Measurements from ENCODE around the gene NT5C. TPM values are rescaled to one million over a fixed set of nuclear protein-coding genes. Genes with fewer than 3 reads are reported as not detected.

The NT5C gene
- total and polyA plus RNA-seq, 11 donors: 15.9 to 56.0 (median 24.7) TPM

DNA sequence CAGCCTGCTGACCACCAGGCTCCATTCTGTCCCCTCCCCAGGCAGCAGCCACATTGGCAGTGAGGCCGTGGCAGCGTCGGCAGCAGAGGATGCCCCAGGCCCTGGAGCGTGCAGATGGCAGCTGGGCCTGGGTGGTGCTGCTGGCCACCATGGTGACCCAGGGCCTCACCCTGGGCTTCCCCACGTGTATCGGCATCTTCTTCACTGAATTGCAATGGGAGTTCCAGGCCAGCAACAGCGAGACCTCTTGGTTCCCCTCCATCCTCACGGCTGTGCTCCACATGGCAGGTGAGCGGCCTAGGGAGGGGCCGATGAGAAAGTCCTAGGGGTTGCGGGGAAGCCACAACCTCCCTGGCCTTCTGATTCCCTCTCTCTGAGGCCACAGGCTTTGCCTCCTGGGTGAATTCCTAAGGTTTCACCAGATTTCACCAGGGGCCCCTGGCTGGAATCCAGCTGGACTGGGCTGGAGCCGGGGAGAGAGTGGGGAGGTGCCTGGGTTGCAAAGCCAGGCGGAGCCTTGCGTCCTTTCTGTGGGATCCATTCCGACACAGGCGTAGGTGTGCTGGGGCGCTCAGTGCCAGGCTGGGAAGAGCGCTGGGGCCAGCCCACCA, 37.9 kb downstream of the NT5C start:
- H3K4me1 ChIP-seq: peaks cover 0 to 42% (median 24%) of the 10 kb centered on the region in 12 donors
- intact Hi-C loops (cut with DNase I): no loop called here
- no peaks in the 10 kb centered on the region for H3K27me3 ChIP-seq
- ATAC-seq: no peak
- TF ChIP-seq CTCF (IDR thresholded peaks at IDR 0.05) (no peak), POLR2A (IDR thresholded peaks at IDR 0.05) (no peak)
- WGBS, 4 donors: 93 to 96% (median 94%) methylated on average over 14 to 18 of the region's 18 CpGs
- peak overlapping the region in 1 of 12 donors; percentile 16 for H3K27ac ChIP-seq
- no peaks in the 10 kb centered on the region for H3K9me3 ChIP-seq
- no peak overlapping the region for H3K4me3 ChIP-seq
- DNase-seq: no peak
- peaks cover 0 to 8% (median under 1%) of the 10 kb centered on the region in 9 donors for H3K36me3 ChIP-seq

DNA sequence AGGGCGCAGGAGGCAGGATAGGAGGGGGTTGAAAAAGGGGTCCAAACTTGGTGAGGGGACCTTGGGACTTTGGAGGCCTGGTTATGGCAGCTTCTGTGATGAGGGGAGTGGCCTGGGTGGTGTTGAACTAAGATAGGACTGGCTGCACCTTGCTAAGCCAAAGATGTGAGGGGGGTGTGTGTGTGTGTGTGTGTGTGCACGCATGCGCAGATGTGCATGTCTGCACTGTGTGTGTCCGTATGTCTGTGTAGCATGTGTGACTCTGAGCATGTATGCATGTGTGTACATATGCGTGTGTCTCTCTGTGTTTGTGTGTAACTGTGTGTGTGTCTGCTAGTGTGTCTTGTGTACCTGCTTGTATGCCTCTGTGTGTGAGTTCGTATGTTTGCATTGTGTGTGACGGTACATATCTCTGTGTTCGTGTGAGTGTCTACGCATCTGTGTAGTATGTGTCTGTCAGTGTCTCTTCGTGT, 39.7 kb downstream of the NT5C start:
- Histone ChIP-seq H3K4me1 (peaks cover 0 to 54% (median 39%) of the 10 kb centered on the region in 12 donors), H3K9me3 (no peaks in the 10 kb centered on the region), H3K27ac (peak overlapping the region in 3 of 12 donors; percentile 35 to 70 (median 57)), H3K27me3 (no peaks in the 10 kb centered on the region), H3K4me3 (no peak overlapping the region), H3K36me3 (no peaks in the 10 kb centered on the region)
- TF ChIP-seq CTCF (IDR thresholded peaks at IDR 0.05) (no peak), POLR2A (IDR thresholded peaks at IDR 0.05) (no peak)
- DNase-seq: no peak
- intact Hi-C loops (cut with DNase I): no loop called here
- WGBS, 4 donors: 81 to 93% (median 89%) methylated on average over 10 of the region's 10 CpGs
- ATAC-seq: no peak

GRCh38 chr17:75090871-75091854, 40.4 kb downstream of the NT5C start:
- no peak overlapping the region for H3K4me3 ChIP-seq
- peak overlapping the region in 10 of 12 donors; percentile 21 to 70 (median 50) for H3K27ac ChIP-seq
- H3K36me3 ChIP-seq: no peaks in the 10 kb centered on the region
- no peaks in the 10 kb centered on the region for H3K9me3 ChIP-seq
- 45 to 54% (median 48%) methylated on average over 15 to 19 of the region's 19 CpGs for whole genome bisulfite sequencing, 4 donors
- intact Hi-C loops (cut with DNase I): no loop called here
- peak in 2 of 5 donors; percentile 38 to 61 for DNase-seq
- peak in 1 of 4 donors; percentile 1 for ATAC-seq
- no peaks in the 10 kb centered on the region for H3K27me3 ChIP-seq
- peaks cover 0 to 53% (median 38%) of the 10 kb centered on the region in 12 donors for H3K4me1 ChIP-seq
- TF ChIP-seq CTCF (IDR thresholded peaks at IDR 0.05) (no peak), POLR2A (IDR thresholded peaks at IDR 0.05) (no peak)
